Hepatocyte (in vitro differentiated cells): ENCODE measurements around the gene ATG101. TPM values are rescaled to one million over a fixed set of nuclear protein-coding genes. Genes with fewer than 3 reads are reported as not detected.
"Not testable (repeated sequence)": the region's sequence is repeated elsewhere in the genome, so short reads cannot be mapped to it uniquely, and the experiment has no call there.

Experiments used
- DNase-seq: peaks from one replicate; pipeline ENCODE4 v3.0.0-alpha.2; 2016; ENCODE audit warnings: low spot score
- H2AFZ ChIP-seq: fragments of 200-600 bp; sonication (generic); 2 replicates; pipeline ENCODE4 v1.6.0; 2016; ENCODE audit warnings: antibody characterized with exemption, mild to moderate bottlenecking
- H3K27ac ChIP-seq: fragments of 200-600 bp; sonication (generic); 2 replicates; pipeline ENCODE4 v1.5.1; 2016; ENCODE audit warnings: mild to moderate bottlenecking
- H3K27me3 ChIP-seq: fragments of 200-600 bp; sonication (generic); 2 replicates; pipeline ENCODE4 v1.6.1; 2016
- H3K36me3 ChIP-seq: fragments of 200-600 bp; sonication (generic); replicated peaks from 2 replicates; pipeline ENCODE4 v1.5.1; 2016; ENCODE audit warnings: low read depth; ENCODE audit not compliant: insufficient read depth
- H3K4me1 ChIP-seq: fragments of 200-600 bp; sonication (generic); 2 replicates; pipeline ENCODE4 v1.5.1; 2016; ENCODE audit warnings: mild to moderate bottlenecking, moderate library complexity; ENCODE audit not compliant: insufficient read depth
- H3K4me2 ChIP-seq: fragments of 200-600 bp; sonication (generic); 2 replicates; pipeline ENCODE4 v1.6.0; 2016
- H3K4me3 ChIP-seq: fragments of 200-600 bp; sonication (generic); 2 replicates; pipeline ENCODE4 v1.5.1; 2016; ENCODE audit warnings: mild to moderate bottlenecking
- H3K79me2 ChIP-seq: fragments of 200-600 bp; sonication (generic); 2 replicates; pipeline ENCODE4 v1.6.0; 2017; ENCODE audit warnings: mild to moderate bottlenecking
- H3K9me2 ChIP-seq: fragments of 200-600 bp; sonication (generic); replicated peaks from 2 replicates; pipeline ENCODE4 v1.6.0; 2017; ENCODE audit warnings: mild to moderate bottlenecking; ENCODE audit not compliant: insufficient read depth
- H3K9me3 ChIP-seq: fragments of 200-600 bp; sonication (generic); 2 replicates; pipeline ENCODE4 v1.5.1; 2016; ENCODE audit warnings: low read depth, mild to moderate bottlenecking
- H4K20me1 ChIP-seq: fragments of 200-600 bp; sonication (generic); 2 replicates; pipeline ENCODE4 v1.6.0; 2016; ENCODE audit warnings: mild to moderate bottlenecking; ENCODE audit not compliant: insufficient read depth, poor library complexity, severe bottlenecking
- CTCF ChIP-seq: fragments of 200-600 bp; sonication (generic); IDR thresholded peaks from 2 replicates; pipeline ENCODE4 v1.5.1; 2016; ENCODE audit warnings: antibody characterized with exemption, mild to moderate bottlenecking; ENCODE audit not compliant: poor library complexity
- EZH2 ChIP-seq: fragments of 200-600 bp; sonication (generic); IDR thresholded peaks from 2 replicates; pipeline ENCODE4 v1.6.1; 2016; ENCODE audit warnings: antibody characterized with exemption, mild to moderate bottlenecking, borderline replicate concordance
- EZH2phosphoT487 ChIP-seq: fragments of 200-600 bp; sonication (generic); IDR thresholded peaks from one replicate; pipeline ENCODE4 v1.6.1; 2018; ENCODE audit warnings: antibody characterized with exemption, mild to moderate bottlenecking, low read depth, moderate library complexity; ENCODE audit not compliant: unreplicated experiment, severe bottlenecking
- WGBS: methylation state at CpG from one replicate; pipeline ENCODE4 v1.1.6; 2016; ENCODE audit warnings: low lambda C conversion rate; ENCODE audit errors: missing lambda C conversion rate; 5-methylcytosine and 5-hydroxymethylcytosine counted together
- polyA plus RNA-seq: library from polyadenylated mRNA; unstranded; fragments of >200 nt; fragmentation: Nextera tagmentation; extraction: Ambion mirVana; gene quantifications from 2 replicates; pipeline ENCODE4 v1.2.1, GENCODE V29; 2016
- total RNA-seq: library from RNA; depleted of rRNA; stranded (reverse); fragments of >200 nt; gene quantifications from 2 replicates; pipeline ENCODE4 v1.2.3, GENCODE V29; 2014

Gene ATG101
- total and polyA plus RNA-seq, 2 experiments from 2014 or later, result 57.7 to 61.6 TPM

- H3K9me2 ChIP-seq, result no peaks in the 10 kb centered on the region
- peaks cover 14% of the 10 kb centered on the region for H3K27me3 ChIP-seq
- no peak for DNase-seq
- WGBS, result 78% methylated on average over 7 of the region's 7 CpGs
- H3K27ac ChIP-seq, result no peak overlapping the region
- TF ChIP-seq EZH2phosphoT487 (no peak), EZH2 (no peak), CTCF (no peak)
- no peaks in the 10 kb centered on the region for H3K79me2 ChIP-seq
- no peak overlapping the region for H2AFZ ChIP-seq
- no peaks in the 10 kb centered on the region for H3K9me3 ChIP-seq
- H3K4me2 ChIP-seq, result no peak overlapping the region
- H3K4me3 ChIP-seq, result no peak overlapping the region
- H3K4me1 ChIP-seq, result no peaks in the 10 kb centered on the region
- no peaks in the 10 kb centered on the region for H4K20me1 ChIP-seq
- H3K36me3 ChIP-seq, result no peaks in the 10 kb centered on the region
Measured at GRCh38 chr12:52093346-52093745, 23.6 kb downstream of the ATG101 start.

GRCh38 chr12:52096332-52097044 lies 26.7 kb downstream of the ATG101 start:
- Histone ChIP-seq H3K27me3 (peaks cover 15% of the 10 kb centered on the region), H3K4me2 (no peak overlapping the region), H3K36me3 (no peaks in the 10 kb centered on the region), H3K4me3 (no peak overlapping the region), H4K20me1 (no peaks in the 10 kb centered on the region), H3K4me1 (no peaks in the 10 kb centered on the region), H2AFZ (no peak overlapping the region), H3K9me3 (no peaks in the 10 kb centered on the region), H3K79me2 (no peaks in the 10 kb centered on the region), H3K27ac (no peak overlapping the region), H3K9me2 (no peaks in the 10 kb centered on the region)
- TF ChIP-seq EZH2phosphoT487 (no peak), CTCF (no peak), EZH2 (no peak)
- no peak for DNase-seq
- WGBS, result 93% methylated on average over 15 of the region's 15 CpGs

GRCh38 chr12:52097045-52097666 lies 27.4 kb downstream of the ATG101 start:
- no peak overlapping the region for H3K4me3 ChIP-seq
- no peak for DNase-seq
- no peaks in the 10 kb centered on the region for H3K9me3 ChIP-seq
- no peaks in the 10 kb centered on the region for H3K36me3 ChIP-seq
- no peaks in the 10 kb centered on the region for H3K4me1 ChIP-seq
- peaks cover 12% of the 10 kb centered on the region for H3K27me3 ChIP-seq
- no peak overlapping the region for H3K27ac ChIP-seq
- no peaks in the 10 kb centered on the region for H3K79me2 ChIP-seq
- no peak for TF ChIP-seq EZH2
- no peak for TF ChIP-seq CTCF
- no peak for TF ChIP-seq EZH2phosphoT487
- no peaks in the 10 kb centered on the region for H4K20me1 ChIP-seq
- H3K4me2 ChIP-seq, result no peak overlapping the region
- H2AFZ ChIP-seq, result no peak overlapping the region
- no peaks in the 10 kb centered on the region for H3K9me2 ChIP-seq
- 88% methylated on average over 20 of the region's 21 CpGs for WGBS

GRCh38 chr12:52104431-52105089 lies 34.8 kb downstream of the ATG101 start:
- not testable (repeated sequence) for H4K20me1 ChIP-seq, H3K9me3 ChIP-seq, H3K27ac ChIP-seq, H3K27me3 ChIP-seq, H3K4me1 ChIP-seq, H3K9me2 ChIP-seq, DNase-seq, H3K79me2 ChIP-seq, H3K4me2 ChIP-seq, H3K4me3 ChIP-seq, H3K36me3 ChIP-seq, H2AFZ ChIP-seq
- WGBS, result 60% methylated on average over 10 of the region's 10 CpGs
